Keratinocyte (primary cell): ENCODE measurements around the gene LRRC10B. TPM values are rescaled to one million over a fixed set of nuclear protein-coding genes. Genes with fewer than 3 reads are reported as not detected.

Experiments
- DNase-seq: peaks from one replicate; pipeline ENCODE4 v3.0.0-alpha.2; 2011; ENCODE audit warnings: low read depth, missing footprints, low spot score
- FAIRE-seq: peaks from 2 replicates; lab custom pipeline; 2011; peaks lifted over from hg19 to GRCh38; lab: Jason Lieb, UNC
- H2AFZ ChIP-seq: 2 replicates; pipeline ENCODE4 v1.6.0; 2012; ENCODE audit warnings: low read length, control low read depth, inconsistent platforms; ENCODE audit not compliant: control insufficient read depth
- H3K27ac ChIP-seq: 2 replicates; pipeline ENCODE4 v1.5.1; 2011; ENCODE audit warnings: low read length; ENCODE audit not compliant: control insufficient read depth, insufficient read depth
- H3K27me3 ChIP-seq: 3 replicates; pipeline ENCODE4 v1.6.0; 2011; ENCODE audit warnings: low read length; ENCODE audit not compliant: control insufficient read depth, insufficient read depth; ENCODE audit errors: extremely low read depth
- H3K36me3 ChIP-seq, 2 experiments: 2 replicates in 1 of 2; 3 replicates in 1 of 2; pipeline ENCODE4 v1.5.1; 2011; ENCODE audit warnings: low read length in 2 of 2, mild to moderate bottlenecking in 1 of 2; ENCODE audit not compliant: control insufficient read depth in 2 of 2, insufficient read depth in 2 of 2; ENCODE audit errors: extremely low read depth in 1 of 2
- H3K4me1 ChIP-seq: 3 replicates; pipeline ENCODE4 v1.5.1; 2011; ENCODE audit warnings: low read length; ENCODE audit not compliant: control insufficient read depth, insufficient read depth; ENCODE audit errors: extremely low read depth
- H3K4me2 ChIP-seq: 3 replicates; pipeline ENCODE4 v1.6.0; 2011; ENCODE audit warnings: low read depth, low read length; ENCODE audit not compliant: control insufficient read depth, insufficient read depth; ENCODE audit errors: extremely low read depth
- H3K4me3 ChIP-seq, 3 experiments: fragments of 200-600 bp in 1 of 3; sonication (generic) in 1 of 3; 2 replicates in 2 of 3; 3 replicates in 1 of 3; pipeline ENCODE4 v1.5.1; 2011 to 2016; ENCODE audit warnings: low read length in 3 of 3, mild to moderate bottlenecking in 3 of 3, control low read depth in 2 of 3, inconsistent platforms in 1 of 3, low read depth in 1 of 3, mixed read lengths in 1 of 3, mixed run types in 1 of 3, moderate library complexity in 1 of 3; ENCODE audit not compliant: control insufficient read depth in 2 of 3, insufficient read depth in 2 of 3; ENCODE audit errors: extremely low read depth in 1 of 3
- H3K79me2 ChIP-seq: 2 replicates; pipeline ENCODE4 v1.6.0; 2012; ENCODE audit warnings: low read length; ENCODE audit not compliant: control insufficient read depth, insufficient read depth
- H3K9ac ChIP-seq: 3 replicates; pipeline ENCODE4 v1.6.0; 2011; ENCODE audit warnings: low read length; ENCODE audit not compliant: control insufficient read depth, insufficient read depth; ENCODE audit errors: extremely low read depth
- H3K9me1 ChIP-seq: 3 replicates; pipeline ENCODE4 v1.6.0; 2011; ENCODE audit warnings: low read length; ENCODE audit not compliant: control insufficient read depth, insufficient read depth; ENCODE audit errors: extremely low read depth
- H3K9me3 ChIP-seq: 2 replicates; pipeline ENCODE4 v1.5.1; 2012; ENCODE audit warnings: low read depth, low read length; ENCODE audit not compliant: control insufficient read depth
- H4K20me1 ChIP-seq: 3 replicates; pipeline ENCODE4 v1.6.0; 2011; ENCODE audit warnings: low read length; ENCODE audit not compliant: control insufficient read depth, insufficient read depth; ENCODE audit errors: extremely low read depth
- EZH2 ChIP-seq: IDR thresholded peaks from one replicate; pipeline ENCODE4 v1.6.1; 2012; ENCODE audit warnings: inconsistent platforms, mild to moderate bottlenecking, low read length, moderate library complexity
- dilution Hi-C: fragments of 300-500 bp; cut with MboI; formaldehyde crosslinking; loops from one replicate; pipeline ENCODE4 v1.7.0; 2020; ENCODE audit warnings: low sequenced_read_pairs; ENCODE audit not compliant: extremely low pct_ligation_motif_present
- polyA plus RNA-seq, 5 experiments: library from polyadenylated mRNA; depleted of rRNA in 3 of 5; stranded (reverse) in 3 of 5; stranded (forward) in 1 of 5; unstranded in 1 of 5; fragments of >200 nt; gene quantifications; 1 replicate in 1 of 5; 2 replicates in 3 of 5; 3 replicates in 1 of 5; pipeline versions ENCODE4 v1.2.1 to v1.2.3, GENCODE V29; 2011 to 2012; ENCODE audit warnings: missing spikeins in 2 of 5, low read depth in 1 of 5, low replicate concordance in 1 of 5
- TF ChIP-seq, protein P1 (sequence below), 3 experiments: IDR thresholded peaks in 1 of 3; conservative IDR thresholded peaks in 1 of 3; optimal IDR thresholded peaks in 1 of 3; 2 replicates in 2 of 3; 3 replicates in 1 of 3; pipeline versions ENCODE3 to v1.5.1; 2011; ENCODE audit warnings: low read length in 3 of 3, mild to moderate bottlenecking in 3 of 3, moderate library complexity in 2 of 3, control low read depth in 1 of 3, inconsistent platforms in 1 of 3; ENCODE audit not compliant: insufficient read depth in 2 of 3; ENCODE audit errors: extremely low read depth in 1 of 3

LRRC10B gene
- polyA plus RNA-seq, 1 donor (not counting 4 experiments of a cell fraction or from before 2014, with no cell fraction given) = not detected

DNA sequence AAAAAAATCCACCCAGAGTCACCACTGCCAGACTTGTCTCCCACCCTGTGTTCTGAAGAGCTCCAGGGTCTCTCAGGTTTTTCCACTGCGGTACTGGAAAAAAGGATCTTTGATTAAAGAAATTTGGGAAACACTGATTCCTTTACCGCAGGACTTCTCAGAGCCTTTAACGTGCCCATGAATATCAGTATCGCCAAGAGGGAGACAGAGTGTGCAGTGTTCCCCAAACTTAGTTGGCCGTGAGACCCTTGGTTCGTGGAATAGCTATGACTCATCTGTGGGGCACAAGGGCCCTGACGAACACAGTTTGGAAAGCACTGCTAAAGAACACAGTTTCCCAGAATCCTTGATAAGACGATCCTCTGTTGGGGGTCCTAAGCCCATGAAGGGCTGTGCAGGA is 40.6 kb downstream of the LRRC10B start:
- Histone ChIP-seq H3K4me3 (no peak overlapping the region), H3K9me3 (no peaks in the 10 kb centered on the region), H3K36me3 (no peaks in the 10 kb centered on the region), H2AFZ (no peak overlapping the region), H3K27ac (no peak overlapping the region), H3K4me1 (peaks cover 2% of the 10 kb centered on the region), H4K20me1 (peaks cover 4% of the 10 kb centered on the region), H3K9ac (no peak overlapping the region), H3K27me3 (peaks cover 19% of the 10 kb centered on the region), H3K79me2 (no peaks in the 10 kb centered on the region), H3K4me2 (no peak overlapping the region), H3K9me1 (no peaks in the 10 kb centered on the region)
- no peak for DNase-seq
- TF ChIP-seq EZH2 = no peak
- TF ChIP-seq, protein P1, sequence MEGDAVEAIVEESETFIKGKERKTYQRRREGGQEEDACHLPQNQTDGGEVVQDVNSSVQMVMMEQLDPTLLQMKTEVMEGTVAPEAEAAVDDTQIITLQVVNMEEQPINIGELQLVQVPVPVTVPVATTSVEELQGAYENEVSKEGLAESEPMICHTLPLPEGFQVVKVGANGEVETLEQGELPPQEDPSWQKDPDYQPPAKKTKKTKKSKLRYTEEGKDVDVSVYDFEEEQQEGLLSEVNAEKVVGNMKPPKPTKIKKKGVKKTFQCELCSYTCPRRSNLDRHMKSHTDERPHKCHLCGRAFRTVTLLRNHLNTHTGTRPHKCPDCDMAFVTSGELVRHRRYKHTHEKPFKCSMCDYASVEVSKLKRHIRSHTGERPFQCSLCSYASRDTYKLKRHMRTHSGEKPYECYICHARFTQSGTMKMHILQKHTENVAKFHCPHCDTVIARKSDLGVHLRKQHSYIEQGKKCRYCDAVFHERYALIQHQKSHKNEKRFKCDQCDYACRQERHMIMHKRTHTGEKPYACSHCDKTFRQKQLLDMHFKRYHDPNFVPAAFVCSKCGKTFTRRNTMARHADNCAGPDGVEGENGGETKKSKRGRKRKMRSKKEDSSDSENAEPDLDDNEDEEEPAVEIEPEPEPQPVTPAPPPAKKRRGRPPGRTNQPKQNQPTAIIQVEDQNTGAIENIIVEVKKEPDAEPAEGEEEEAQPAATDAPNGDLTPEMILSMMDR (optimal IDR thresholded peaks at IDR 0.05 in 1 of 3, IDR thresholded peaks at IDR 0.05 in 1 of 3, conservative IDR thresholded peaks at IDR 0.05 in 1 of 3; ENCODE audit: extremely low read depth in 1 of 3, insufficient read depth in 2 of 3, low read length in 3 of 3) = no peak
- FAIRE-seq = no peak
- dilution Hi-C loops = no loop called here

DNA sequence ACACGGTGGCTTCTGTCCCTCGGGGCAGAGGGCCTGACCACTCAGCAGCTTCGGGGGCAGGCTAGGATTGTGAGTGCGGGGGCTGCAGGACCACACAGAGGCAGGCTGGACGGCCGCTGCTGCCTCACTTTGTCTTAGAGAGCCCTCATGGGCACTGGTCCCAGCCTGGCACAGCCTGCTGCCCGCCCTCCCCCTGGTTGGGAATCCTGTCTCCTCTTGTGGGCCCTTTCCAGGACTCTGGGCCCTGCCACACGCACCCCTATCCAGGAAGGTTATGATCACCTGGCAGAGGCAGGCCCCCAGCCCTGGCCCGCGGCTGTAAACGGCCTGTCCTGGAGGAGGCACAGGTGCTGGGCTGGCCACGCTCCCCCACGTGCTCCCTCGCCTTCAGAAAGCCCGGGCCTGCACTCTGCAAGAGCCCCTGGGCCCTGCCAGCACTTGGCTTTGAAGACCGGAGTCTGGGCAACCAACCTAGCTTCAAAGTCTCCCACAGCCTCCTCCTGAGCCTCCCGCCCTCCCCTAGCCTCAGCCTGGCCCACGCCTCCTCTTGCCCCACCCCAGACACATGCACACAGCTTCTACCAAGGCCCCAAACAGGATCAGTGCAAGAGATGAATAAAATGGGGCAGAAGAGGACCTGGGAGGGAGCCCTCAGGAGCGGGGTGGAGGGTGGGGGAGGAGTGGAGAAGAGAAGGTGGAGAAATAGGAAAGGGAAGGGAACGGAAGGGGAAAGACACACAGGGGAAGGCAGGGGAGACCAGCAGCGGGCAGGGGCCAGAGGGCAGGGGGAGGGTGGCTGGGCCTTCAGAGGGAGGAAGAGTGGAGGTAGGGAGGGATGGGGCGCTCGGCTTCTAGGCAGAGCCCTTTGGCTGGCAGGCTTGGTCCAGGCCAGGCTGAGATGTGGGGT is 41.4 kb downstream of the LRRC10B start:
- Histone ChIP-seq H3K27me3 (peaks cover 26% of the 10 kb centered on the region), H4K20me1 (peaks cover 11% of the 10 kb centered on the region), H3K27ac (no peak overlapping the region), H3K4me3 (no peak overlapping the region), H3K9me3 (no peaks in the 10 kb centered on the region), H3K36me3 (no peaks in the 10 kb centered on the region), H3K4me2 (no peak overlapping the region), H3K4me1 (peaks cover 6% of the 10 kb centered on the region), H2AFZ (no peak overlapping the region), H3K9me1 (no peaks in the 10 kb centered on the region), H3K9ac (no peak overlapping the region), H3K79me2 (no peaks in the 10 kb centered on the region)
- dilution Hi-C loops = no loop called here
- FAIRE-seq (no peak), DNase-seq (no peak)
- TF ChIP-seq, protein P1 (optimal IDR thresholded peaks at IDR 0.05 in 1 of 3, IDR thresholded peaks at IDR 0.05 in 1 of 3, conservative IDR thresholded peaks at IDR 0.05 in 1 of 3; ENCODE audit: extremely low read depth in 1 of 3, insufficient read depth in 2 of 3, low read length in 3 of 3) = no peak
- no peak for TF ChIP-seq EZH2
